Suprapubic skin (tissue), 3 donors: Measurements from ENCODE around the gene COL5A1.

Experiments
- POLR2A ChIP-seq, 2 donors: fragments of 450-650 bp; IDR thresholded peaks; one replicate each; pipeline ENCODE4 v1.6.1; 2017; ENCODE audit warnings: antibody characterized with exemption in 2 of 2, mild to moderate bottlenecking in 2 of 2, moderate library complexity in 2 of 2
- TF ChIP-seq, protein P1 (sequence below), 2 donors: fragments of 200-600 bp in 1 of 2; fragments of 450-650 bp in 1 of 2; sonication (generic) in 1 of 2; IDR thresholded peaks; one replicate each; pipeline ENCODE4 v1.5.1; 2016 to 2019; ENCODE audit warnings: antibody characterized with exemption in 2 of 2, mild to moderate bottlenecking in 1 of 2, moderate library complexity in 1 of 2

DNA sequence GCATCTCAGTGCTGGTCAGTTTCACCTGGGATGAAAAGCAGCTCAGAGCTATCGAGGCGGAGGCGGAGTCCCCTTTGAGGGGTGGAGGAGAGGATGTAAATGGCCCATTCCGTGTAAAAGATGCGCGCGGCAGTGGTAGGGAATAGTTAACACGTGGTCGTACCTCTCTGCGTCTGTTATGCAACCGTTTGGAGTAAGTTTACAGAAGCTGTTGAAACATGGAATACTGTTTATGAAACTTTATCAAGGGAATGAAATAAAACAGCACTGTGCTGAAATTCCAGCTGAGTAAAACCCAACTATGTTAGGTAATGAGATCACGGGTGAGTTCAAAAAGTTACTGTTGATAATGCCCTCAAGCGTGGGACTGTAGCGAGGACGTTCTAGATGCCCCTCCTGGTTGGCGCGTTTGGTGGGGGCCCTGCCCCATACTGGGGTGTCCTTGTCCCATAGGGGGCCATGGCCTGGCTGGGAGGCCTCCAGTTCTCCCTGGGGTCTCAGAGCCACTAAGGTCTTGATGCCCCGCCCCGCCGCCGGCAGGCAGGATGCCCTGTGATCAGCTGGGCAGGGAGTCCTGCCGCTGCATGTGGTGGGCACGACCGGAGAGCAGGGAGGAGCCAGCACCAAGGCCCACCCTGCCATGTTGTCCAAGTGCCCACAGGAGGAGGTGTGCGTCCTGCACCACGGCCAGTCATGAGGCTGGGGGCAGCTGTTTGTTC, 90.9 kb downstream of the COL5A1 start:
- no peak for TF ChIP-seq POLR2A (IDR thresholded peaks at IDR 0.05)
- TF ChIP-seq, protein P1, sequence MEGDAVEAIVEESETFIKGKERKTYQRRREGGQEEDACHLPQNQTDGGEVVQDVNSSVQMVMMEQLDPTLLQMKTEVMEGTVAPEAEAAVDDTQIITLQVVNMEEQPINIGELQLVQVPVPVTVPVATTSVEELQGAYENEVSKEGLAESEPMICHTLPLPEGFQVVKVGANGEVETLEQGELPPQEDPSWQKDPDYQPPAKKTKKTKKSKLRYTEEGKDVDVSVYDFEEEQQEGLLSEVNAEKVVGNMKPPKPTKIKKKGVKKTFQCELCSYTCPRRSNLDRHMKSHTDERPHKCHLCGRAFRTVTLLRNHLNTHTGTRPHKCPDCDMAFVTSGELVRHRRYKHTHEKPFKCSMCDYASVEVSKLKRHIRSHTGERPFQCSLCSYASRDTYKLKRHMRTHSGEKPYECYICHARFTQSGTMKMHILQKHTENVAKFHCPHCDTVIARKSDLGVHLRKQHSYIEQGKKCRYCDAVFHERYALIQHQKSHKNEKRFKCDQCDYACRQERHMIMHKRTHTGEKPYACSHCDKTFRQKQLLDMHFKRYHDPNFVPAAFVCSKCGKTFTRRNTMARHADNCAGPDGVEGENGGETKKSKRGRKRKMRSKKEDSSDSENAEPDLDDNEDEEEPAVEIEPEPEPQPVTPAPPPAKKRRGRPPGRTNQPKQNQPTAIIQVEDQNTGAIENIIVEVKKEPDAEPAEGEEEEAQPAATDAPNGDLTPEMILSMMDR (IDR thresholded peaks at IDR 0.05): no peak
